ENCODE data around the gene PITPNM3.

- TF ChIP-seq POU2F2 (IDR thresholded peaks at IDR 0.05; ENCODE audit: low read depth, low read length) (no peak), POLR2A (IDR thresholded peaks at IDR 0.05; ENCODE audit: low read depth, low read length) (no peak), POLR2AphosphoS5 (IDR thresholded peaks at IDR 0.05; ENCODE audit: low read depth, low read length) (no peak), TAF1 (IDR thresholded peaks at IDR 0.05; ENCODE audit: low read depth, low read length) (no peak)
These were observed 7.6 kb downstream of the PITPNM3 start for GRCh38 chr17:6548578-6549330.
